Bronchial epithelial cell (primary cell): ENCODE results near the gene SETDB2. TPM values are rescaled to one million over a fixed set of nuclear protein-coding genes. Genes with fewer than 3 reads are reported as not detected.

Source experiments
- DNase-seq: peaks from one replicate; pipeline ENCODE4 v3.0.0-alpha.2; 2010; ENCODE audit warnings: low read depth
- FAIRE-seq: peaks from 2 replicates; lab custom pipeline; 2011; peaks lifted over from hg19 to GRCh38; lab: Jason Lieb, UNC
- H3K27me3 ChIP-seq: 2 replicates; pipeline ENCODE4 v1.5.1; 2011; ENCODE audit warnings: low read length; ENCODE audit not compliant: control insufficient read depth, insufficient read depth
- H3K36me3 ChIP-seq: 2 replicates; pipeline ENCODE4 v1.5.1; 2011; ENCODE audit warnings: low read length; ENCODE audit not compliant: control insufficient read depth, insufficient read depth
- H3K4me3 ChIP-seq: 2 replicates; pipeline ENCODE4 v1.5.1; 2011; ENCODE audit warnings: mild to moderate bottlenecking, low read depth, low read length, control low read depth
- total RNA-seq: library from RNA; depleted of rRNA; stranded (reverse); fragments of >200 nt; gene quantifications from 2 replicates; pipeline ENCODE4 v1.2.1, GENCODE V29; 2014
- TF ChIP-seq, protein P1 (sequence below): IDR thresholded peaks from 2 replicates; pipeline ENCODE4 v1.5.1; 2011; ENCODE audit warnings: mild to moderate bottlenecking, moderate library complexity, low read length, control low read depth, inconsistent platforms; ENCODE audit not compliant: insufficient read depth, severe bottlenecking

SETDB2 gene
- total RNA-seq, 1 donor from 2014 or later = 5.3 TPM

DNA sequence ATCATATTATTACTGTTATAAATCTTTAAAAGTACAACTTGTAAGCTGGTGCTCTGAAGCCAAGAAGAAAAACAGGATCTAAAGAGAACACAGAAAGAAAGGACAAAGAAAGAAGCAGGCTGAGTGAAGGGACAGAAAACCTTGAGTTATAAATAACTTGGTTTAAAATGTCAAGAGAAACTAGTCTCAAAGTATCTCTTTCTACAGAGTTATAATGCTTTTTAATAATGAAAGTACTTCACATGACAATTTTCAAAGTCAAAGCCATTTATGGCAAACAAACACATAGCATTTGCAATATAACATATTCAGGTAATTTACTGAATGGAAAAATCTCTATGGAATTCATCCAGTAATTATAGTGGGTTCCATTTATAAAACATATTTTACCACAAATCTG is 33.6 kb upstream of the SETDB2 start:
- DNase-seq (no peak), FAIRE-seq (no peak)
- Histone ChIP-seq H3K4me3 (no peak overlapping the region), H3K36me3 (no peaks in the 10 kb centered on the region), H3K27me3 (no peaks in the 10 kb centered on the region)
- TF ChIP-seq, protein P1, sequence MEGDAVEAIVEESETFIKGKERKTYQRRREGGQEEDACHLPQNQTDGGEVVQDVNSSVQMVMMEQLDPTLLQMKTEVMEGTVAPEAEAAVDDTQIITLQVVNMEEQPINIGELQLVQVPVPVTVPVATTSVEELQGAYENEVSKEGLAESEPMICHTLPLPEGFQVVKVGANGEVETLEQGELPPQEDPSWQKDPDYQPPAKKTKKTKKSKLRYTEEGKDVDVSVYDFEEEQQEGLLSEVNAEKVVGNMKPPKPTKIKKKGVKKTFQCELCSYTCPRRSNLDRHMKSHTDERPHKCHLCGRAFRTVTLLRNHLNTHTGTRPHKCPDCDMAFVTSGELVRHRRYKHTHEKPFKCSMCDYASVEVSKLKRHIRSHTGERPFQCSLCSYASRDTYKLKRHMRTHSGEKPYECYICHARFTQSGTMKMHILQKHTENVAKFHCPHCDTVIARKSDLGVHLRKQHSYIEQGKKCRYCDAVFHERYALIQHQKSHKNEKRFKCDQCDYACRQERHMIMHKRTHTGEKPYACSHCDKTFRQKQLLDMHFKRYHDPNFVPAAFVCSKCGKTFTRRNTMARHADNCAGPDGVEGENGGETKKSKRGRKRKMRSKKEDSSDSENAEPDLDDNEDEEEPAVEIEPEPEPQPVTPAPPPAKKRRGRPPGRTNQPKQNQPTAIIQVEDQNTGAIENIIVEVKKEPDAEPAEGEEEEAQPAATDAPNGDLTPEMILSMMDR = no peak

DNA sequence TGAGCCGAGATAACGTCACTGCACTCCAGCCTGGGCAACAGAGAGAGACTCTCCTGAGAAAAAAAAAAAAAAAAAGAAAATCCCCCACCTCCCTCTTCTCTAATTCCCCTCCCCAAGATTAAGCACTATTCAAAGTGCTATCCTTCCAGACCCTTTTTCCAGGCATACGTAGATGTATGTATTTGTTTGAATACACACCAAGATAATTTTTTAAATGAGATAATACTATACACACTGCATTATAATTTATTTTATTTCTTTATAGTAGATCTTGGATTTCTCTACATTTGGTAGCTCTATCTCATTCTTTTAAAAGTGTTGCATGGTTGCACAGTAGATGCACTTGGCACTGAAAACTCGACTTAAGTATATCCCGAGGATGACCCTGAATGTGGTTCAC is 32.7 kb upstream of the SETDB2 start:
- no peak for FAIRE-seq
- DNase-seq = no peak
- Histone ChIP-seq H3K36me3 (no peaks in the 10 kb centered on the region), H3K4me3 (no peak overlapping the region), H3K27me3 (no peaks in the 10 kb centered on the region)
- TF ChIP-seq, protein P1 = no peak

DNA sequence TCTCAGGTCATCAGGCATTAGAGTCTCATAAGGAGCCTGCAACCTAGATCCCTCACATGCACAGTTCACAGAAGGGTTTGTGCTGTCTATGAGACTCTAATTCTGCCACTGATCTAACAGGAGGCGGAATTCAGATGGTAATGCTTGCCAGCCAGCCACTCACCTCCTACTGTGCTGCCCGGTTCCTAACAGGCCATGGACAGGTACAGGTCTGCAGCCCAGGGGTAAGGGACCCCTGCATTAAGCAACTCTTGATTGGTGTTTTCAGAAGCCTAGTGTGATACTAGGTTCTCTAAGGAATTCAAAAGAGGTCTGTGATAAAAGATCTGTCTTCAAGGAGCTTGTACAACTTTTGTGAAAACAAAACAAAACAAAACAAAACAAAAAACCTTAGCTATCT is 31.3 kb upstream of the SETDB2 start:
- DNase-seq (no peak), FAIRE-seq (no peak)
- TF ChIP-seq, protein P1 = no peak
- H3K4me3 ChIP-seq = no peak overlapping the region
- no peaks in the 10 kb centered on the region for H3K27me3 ChIP-seq
- no peaks in the 10 kb centered on the region for H3K36me3 ChIP-seq

DNA sequence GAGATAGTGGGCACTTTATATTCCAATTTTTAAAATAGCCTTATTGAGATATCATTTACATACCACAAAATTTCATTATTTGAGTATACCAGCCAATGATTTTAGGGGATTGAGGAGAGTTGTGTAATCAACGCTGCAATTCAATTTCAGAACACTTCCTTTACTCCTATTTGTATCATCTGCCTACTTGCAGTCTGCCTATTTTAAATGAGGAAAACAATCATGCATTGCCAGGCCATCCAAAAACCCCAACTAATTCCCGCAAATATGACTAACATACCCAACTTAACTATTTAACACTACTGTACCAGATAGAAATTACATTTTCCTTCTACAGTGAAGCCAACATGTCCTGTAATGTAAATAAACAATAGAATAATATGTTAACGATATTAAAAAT is 26.9 kb upstream of the SETDB2 start:
- Histone ChIP-seq H3K36me3 (no peaks in the 10 kb centered on the region), H3K4me3 (no peak overlapping the region), H3K27me3 (no peaks in the 10 kb centered on the region)
- DNase-seq (no peak), FAIRE-seq (no peak)
- TF ChIP-seq, protein P1 = no peak

DNA sequence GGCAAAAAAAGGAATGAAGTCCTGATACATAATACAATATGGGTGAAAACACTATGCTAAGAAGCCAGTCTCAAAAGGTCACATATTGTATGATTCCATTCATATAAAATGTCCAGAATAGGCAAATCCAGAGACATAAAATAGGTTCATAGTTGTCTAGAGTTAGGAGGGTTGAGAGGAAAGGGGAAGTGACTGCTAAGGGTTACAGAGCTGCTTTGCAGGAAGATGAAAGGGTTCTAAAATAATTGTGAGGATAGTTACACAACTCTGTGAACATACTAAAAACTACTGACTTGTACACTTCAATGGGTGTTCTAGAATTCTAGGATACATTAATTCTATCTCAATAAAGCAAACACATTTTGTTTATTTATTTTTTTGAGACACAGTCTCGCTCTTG is 25.9 kb upstream of the SETDB2 start:
- DNase-seq (no peak), FAIRE-seq (no peak)
- Histone ChIP-seq H3K27me3 (no peaks in the 10 kb centered on the region), H3K4me3 (no peak overlapping the region), H3K36me3 (no peaks in the 10 kb centered on the region)
- TF ChIP-seq, protein P1 = no peak

DNA sequence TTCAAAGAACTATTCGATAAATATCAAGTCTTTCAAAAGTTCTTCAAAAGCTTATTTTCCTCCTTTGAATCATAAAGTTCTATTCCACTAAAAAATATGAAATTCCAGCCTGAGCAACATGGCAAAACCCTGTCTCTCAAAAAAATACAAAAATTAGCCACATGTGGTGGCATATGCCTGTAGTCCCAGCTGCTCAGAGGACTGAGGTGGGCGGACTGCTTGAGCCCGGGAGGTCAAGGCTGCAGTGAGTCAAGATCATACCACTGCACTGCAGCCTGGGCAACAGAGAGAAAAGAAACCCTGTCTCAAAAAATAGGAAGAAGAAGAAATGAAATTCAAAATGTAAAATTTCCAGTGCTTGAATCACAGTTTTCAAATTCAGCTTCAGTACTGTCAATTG is 24.8 kb upstream of the SETDB2 start:
- TF ChIP-seq, protein P1 = no peak
- Histone ChIP-seq H3K36me3 (no peaks in the 10 kb centered on the region), H3K4me3 (no peak overlapping the region), H3K27me3 (no peaks in the 10 kb centered on the region)
- no peak for DNase-seq
- no peak for FAIRE-seq
